Tibial artery (tissue), 4 donors: ENCODE results near the gene CDIPT.

ENCODE experiments used
- DNase-seq, 2 donors: peaks; one replicate each; pipeline ENCODE4 v3.0.0-alpha.2; 2019
- H3K27ac ChIP-seq, 2 donors: fragments of 200-600 bp; sonication (generic) in 1 of 2; 1 replicate in 1 of 2; 2 replicates in 1 of 2; pipeline ENCODE4 v1.5.1; 2018 to 2019; ENCODE audit warnings: mild to moderate bottlenecking in 1 of 2
- H3K27me3 ChIP-seq, 2 donors: fragments of 200-600 bp; sonication (generic) in 1 of 2; one replicate each; pipeline versions ENCODE4 v1.5.1 to v1.6.0; 2016 to 2019
- H3K36me3 ChIP-seq, 3 donors: fragments of 200-600 bp; sonication (generic) in 2 of 3; one replicate each; pipeline ENCODE4 v1.5.1; 2016 to 2019; ENCODE audit warnings: mild to moderate bottlenecking in 2 of 3
- H3K4me1 ChIP-seq, 4 donors: fragments of 200-600 bp; sonication (generic) in 2 of 4; 1 replicate in 3 of 4; 2 replicates in 1 of 4; pipeline ENCODE4 v1.5.1; 2016 to 2019
- H3K4me3 ChIP-seq, 2 donors: fragments of 200-600 bp; sonication (generic) in 1 of 2; 1 replicate in 1 of 2; 2 replicates in 1 of 2; pipeline ENCODE4 v1.5.1; 2018 to 2019; ENCODE audit warnings: mild to moderate bottlenecking in 2 of 2
- H3K9me3 ChIP-seq, 3 donors: fragments of 200-600 bp; sonication (generic) in 1 of 3; one replicate each; pipeline ENCODE4 v1.5.1; 2016 to 2019
- CTCF ChIP-seq, 2 experiments: fragments of 200-600 bp in 1 of 2; fragments of 450-650 bp in 1 of 2; IDR thresholded peaks; one replicate each; pipeline ENCODE4 v1.5.1; 2017 to 2019; ENCODE audit warnings: antibody characterized with exemption in 2 of 2, mild to moderate bottlenecking in 1 of 2, moderate library complexity in 1 of 2
- intact Hi-C: fragments of 100-400 bp; cut with DNase I; formaldehyde crosslinking; loops from one replicate; pipeline ENCODE4 v1.15.0; 2023; ENCODE audit warnings: low total_unique reads

CDIPT gene

GRCh38 chr16:29813644-29814562 lies 49.1 kb downstream of the CDIPT start:
- H3K4me3 ChIP-seq = peak overlapping the region; percentile 79 to 86
- no peaks in the 10 kb centered on the region for H3K9me3 ChIP-seq
- TF ChIP-seq CTCF (IDR thresholded peaks at IDR 0.05) = no peak
- H3K36me3 ChIP-seq = peaks cover 7 to 30% (median 8%) of the 10 kb centered on the region in 3 donors
- no peak for DNase-seq
- H3K4me1 ChIP-seq = peaks cover 11 to 70% (median 60%) of the 10 kb centered on the region in 4 donors
- intact Hi-C loops = loop anchor here (10.0 kb wide), 1 partner anchor 181 kb away; the partner anchor contains the start of genes HIRIP3 and INO80E
- H3K27ac ChIP-seq = peak overlapping the region; percentile 90 to 97
- no peaks in the 10 kb centered on the region for H3K27me3 ChIP-seq

GRCh38 chr16:29812754-29813643 lies 50.0 kb downstream of the CDIPT start:
- intact Hi-C loops = loop anchor here (10.0 kb wide), 1 partner anchor 182 kb away; the partner anchor contains the start of genes HIRIP3 and INO80E
- TF ChIP-seq CTCF (IDR thresholded peaks at IDR 0.05) = no peak
- peak overlapping the region; percentile 79 to 86 for H3K4me3 ChIP-seq
- no peaks in the 10 kb centered on the region for H3K9me3 ChIP-seq
- H3K36me3 ChIP-seq = peaks cover 11 to 27% (median 13%) of the 10 kb centered on the region in 3 donors
- H3K27ac ChIP-seq = peak overlapping the region; percentile 90 to 97
- DNase-seq = no peak
- peaks cover 18 to 77% (median 68%) of the 10 kb centered on the region in 4 donors for H3K4me1 ChIP-seq
- H3K27me3 ChIP-seq = no peaks in the 10 kb centered on the region

GRCh38 chr16:29811896-29812665 lies 50.9 kb downstream of the CDIPT start, which contains the start of gene PRRT2:
TSS of gene PRRT2 (plus strand) at chr16:29812193. CDS start at chr16:29813055, 862 bp downstream.
- H3K27me3 ChIP-seq = no peaks in the 10 kb centered on the region
- no peaks in the 10 kb centered on the region for H3K9me3 ChIP-seq
- peak within 1 kb of the TSS; percentile 79 to 86 for H3K4me3 ChIP-seq
- intact Hi-C loops = loop anchor here (10.0 kb wide), 1 partner anchor 183 kb away; the partner anchor contains the start of genes HIRIP3 and INO80E
- peaks cover 18 to 78% (median 67%) of the 10 kb centered on the region in 4 donors for H3K4me1 ChIP-seq
- TF ChIP-seq CTCF (IDR thresholded peaks at IDR 0.05) = no peak
- peaks cover 11 to 21% (median 13%) of the 10 kb centered on the region in 3 donors for H3K36me3 ChIP-seq
- DNase-seq = peak; percentile 82 to 92
- H3K27ac ChIP-seq = peak within 1 kb of the TSS; percentile 90 to 97

- intact Hi-C loops = loop anchor here (10.0 kb wide), 1 partner anchor 183 kb away; the partner anchor contains the start of genes HIRIP3 and INO80E
- Histone ChIP-seq H3K27ac (peak overlapping the region; percentile 90 to 97), H3K36me3 (peaks cover 11 to 21% (median 13%) of the 10 kb centered on the region in 3 donors), H3K4me1 (peaks cover 18 to 74% (median 62%) of the 10 kb centered on the region in 4 donors), H3K4me3 (peak overlapping the region; percentile 79 to 86), H3K9me3 (no peaks in the 10 kb centered on the region), H3K27me3 (no peaks in the 10 kb centered on the region)
- TF ChIP-seq CTCF (IDR thresholded peaks at IDR 0.05) = no peak
- DNase-seq = peak; percentile 99 to 100
Observed at GRCh38 chr16:29811170-29811895, 51.7 kb downstream of the CDIPT start.
